AG08396 (cell line): ENCODE measurements around the gene FAM216B.

Source experiments
- DNase-seq: peaks from one replicate; pipeline ENCODE4 v3.0.0; 2012; ENCODE audit warnings: low spot score, mixed read lengths

Gene FAM216B

DNA sequence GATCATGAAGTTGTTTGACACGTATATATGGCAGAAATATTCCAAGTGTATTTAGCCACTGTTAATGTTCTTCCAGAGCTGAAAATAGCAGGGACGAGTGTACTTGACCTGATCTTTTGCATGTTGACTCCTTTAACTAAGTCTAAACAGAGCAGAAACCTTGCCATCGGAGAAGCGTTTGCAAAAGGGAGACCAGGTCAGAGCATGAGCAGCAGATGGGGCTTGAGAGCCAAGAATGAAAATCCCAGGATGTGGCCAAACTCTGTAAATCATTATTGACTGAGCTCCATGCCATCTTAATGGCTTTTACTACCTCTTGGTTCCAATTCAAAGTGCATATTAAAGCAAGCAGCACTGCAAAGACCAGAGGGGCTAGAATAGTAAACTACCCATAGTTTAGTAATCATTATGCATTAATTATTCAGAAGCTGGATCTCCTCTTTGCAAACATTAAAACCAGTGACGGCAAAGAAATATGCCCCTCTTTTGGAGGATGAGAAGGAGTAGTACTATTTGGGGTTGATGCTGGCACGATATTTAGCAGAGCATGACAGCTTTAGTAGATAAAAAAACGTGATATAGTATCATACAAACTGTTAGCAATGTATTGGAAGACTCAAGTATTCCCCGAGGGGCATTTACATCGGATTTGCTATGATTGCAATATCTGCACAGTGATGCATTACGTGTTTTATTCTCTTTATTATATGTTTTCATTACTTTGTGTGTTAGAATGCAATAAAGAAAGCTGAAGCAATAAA, 55.7 kb downstream of the FAM216B start:
- DNase-seq: no peak
